Ascending aorta (tissue), 2 donors: ENCODE measurements around the gene KRT1. TPM values are rescaled to one million over a fixed set of nuclear protein-coding genes. Genes with fewer than 3 reads are reported as not detected.
A peak's percentile ranks its signal among the peaks of the same experiment; 100 is the strongest.

Experiments used
- DNase-seq, 2 donors: peaks; one replicate each; pipeline ENCODE4 v3.0.0-alpha.2; 2019; ENCODE audit warnings: low spot score in 2 of 2
- H3K27ac ChIP-seq, 2 donors: fragments of 200-600 bp; sonication (generic); one replicate each; pipeline ENCODE4 v1.5.1; 2016 to 2017; ENCODE audit warnings: mild to moderate bottlenecking in 1 of 2
- H3K27me3 ChIP-seq: fragments of 200-600 bp; sonication (generic); one replicate; pipeline ENCODE4 v1.5.1; 2017
- H3K36me3 ChIP-seq, 2 donors: fragments of 200-600 bp; sonication (generic); one replicate each; pipeline ENCODE4 v1.5.1; 2016
- H3K4me1 ChIP-seq, 2 donors: fragments of 200-600 bp; sonication (generic); one replicate each; pipeline ENCODE4 v1.5.1; 2016 to 2017; ENCODE audit warnings: mild to moderate bottlenecking in 1 of 2
- H3K4me3 ChIP-seq, 2 donors: fragments of 200-600 bp; sonication (generic); one replicate each; pipeline ENCODE4 v1.5.1; 2016 to 2017; ENCODE audit warnings: mild to moderate bottlenecking in 1 of 2
- H3K9me3 ChIP-seq, 2 donors: fragments of 200-600 bp; sonication (generic); one replicate each; pipeline ENCODE4 v1.5.1; 2016
- intact Hi-C: fragments of 100-400 bp; cut with DNase I; formaldehyde crosslinking; loops from one replicate; pipeline ENCODE4 v1.15.1; 2023
- total RNA-seq: library from RNA; depleted of rRNA; stranded (reverse); fragments of >200 nt; gene quantifications from one replicate; pipeline ENCODE4 v1.1.0, GENCODE V29; 2016
- TF ChIP-seq, protein P1 (sequence below), 3 experiments: fragments of 200-600 bp in 2 of 3; fragments of 450-650 bp in 1 of 3; sonication (generic) in 2 of 3; IDR thresholded peaks; one replicate each; pipeline ENCODE4 v1.5.1; 2016 to 2019; ENCODE audit warnings: antibody characterized with exemption in 3 of 3, mild to moderate bottlenecking in 1 of 3, moderate library complexity in 1 of 3

The KRT1 gene
- total RNA-seq, 1 donor from 2014 or later, result not detected

DNA sequence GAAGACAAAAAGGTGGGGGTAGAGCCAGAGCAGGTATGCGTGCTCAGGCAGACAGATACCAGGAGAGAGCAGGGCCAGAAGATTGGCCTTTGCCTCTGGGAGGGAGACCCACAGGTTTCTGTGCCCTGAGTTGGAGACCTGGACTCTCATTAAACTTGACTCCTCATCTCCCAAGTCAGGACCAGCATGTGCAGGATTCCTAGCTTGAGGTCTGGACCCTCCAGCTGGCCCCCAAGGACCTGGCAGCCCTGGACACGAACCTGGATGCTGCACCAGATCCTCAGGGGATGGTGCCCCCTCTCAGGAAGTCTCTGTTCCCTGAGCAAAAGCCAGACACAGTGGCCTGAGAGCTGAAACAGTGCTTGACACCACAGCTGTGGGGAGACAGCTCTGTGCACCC, 51.4 kb downstream of the KRT1 start:
- Histone ChIP-seq H3K27ac (no peak overlapping the region), H3K36me3 (no peaks in the 10 kb centered on the region), H3K27me3 (no peaks in the 10 kb centered on the region), H3K9me3 (peaks cover 0 to 4% of the 10 kb centered on the region in 2 donors), H3K4me3 (no peak overlapping the region), H3K4me1 (no peaks in the 10 kb centered on the region)
- TF ChIP-seq, protein P1, sequence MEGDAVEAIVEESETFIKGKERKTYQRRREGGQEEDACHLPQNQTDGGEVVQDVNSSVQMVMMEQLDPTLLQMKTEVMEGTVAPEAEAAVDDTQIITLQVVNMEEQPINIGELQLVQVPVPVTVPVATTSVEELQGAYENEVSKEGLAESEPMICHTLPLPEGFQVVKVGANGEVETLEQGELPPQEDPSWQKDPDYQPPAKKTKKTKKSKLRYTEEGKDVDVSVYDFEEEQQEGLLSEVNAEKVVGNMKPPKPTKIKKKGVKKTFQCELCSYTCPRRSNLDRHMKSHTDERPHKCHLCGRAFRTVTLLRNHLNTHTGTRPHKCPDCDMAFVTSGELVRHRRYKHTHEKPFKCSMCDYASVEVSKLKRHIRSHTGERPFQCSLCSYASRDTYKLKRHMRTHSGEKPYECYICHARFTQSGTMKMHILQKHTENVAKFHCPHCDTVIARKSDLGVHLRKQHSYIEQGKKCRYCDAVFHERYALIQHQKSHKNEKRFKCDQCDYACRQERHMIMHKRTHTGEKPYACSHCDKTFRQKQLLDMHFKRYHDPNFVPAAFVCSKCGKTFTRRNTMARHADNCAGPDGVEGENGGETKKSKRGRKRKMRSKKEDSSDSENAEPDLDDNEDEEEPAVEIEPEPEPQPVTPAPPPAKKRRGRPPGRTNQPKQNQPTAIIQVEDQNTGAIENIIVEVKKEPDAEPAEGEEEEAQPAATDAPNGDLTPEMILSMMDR (IDR thresholded peaks at IDR 0.05), result no peak
- DNase-seq, result peak in 1 of 2 donors; percentile 50
- intact Hi-C loops, result no loop called here

DNA sequence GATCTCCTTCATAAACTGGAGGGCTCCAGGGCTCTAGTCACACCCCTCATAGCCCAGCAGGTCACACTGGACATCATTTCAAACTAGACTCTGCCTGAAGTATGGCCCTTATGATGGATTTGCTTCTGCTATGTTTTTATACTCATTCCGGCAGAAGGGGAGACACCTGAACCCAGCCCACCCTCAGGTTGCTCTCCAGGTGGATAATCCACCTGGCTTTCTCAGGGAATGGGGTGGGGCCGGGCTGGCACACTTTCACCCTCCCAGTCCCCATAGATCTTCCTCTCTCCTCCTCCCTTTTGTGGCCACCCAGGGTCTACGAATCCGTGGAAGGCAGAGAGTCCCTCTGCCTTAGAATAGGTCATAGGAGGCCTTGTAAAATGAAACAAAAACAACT, 52.1 kb downstream of the KRT1 start:
- TF ChIP-seq, protein P1 (IDR thresholded peaks at IDR 0.05), result no peak
- H3K4me1 ChIP-seq, result no peaks in the 10 kb centered on the region
- no peaks in the 10 kb centered on the region for H3K36me3 ChIP-seq
- intact Hi-C loops, result no loop called here
- no peak overlapping the region for H3K27ac ChIP-seq
- no peaks in the 10 kb centered on the region for H3K27me3 ChIP-seq
- peaks cover 0 to 4% of the 10 kb centered on the region in 2 donors for H3K9me3 ChIP-seq
- no peak overlapping the region for H3K4me3 ChIP-seq
- DNase-seq, result no peak

DNA sequence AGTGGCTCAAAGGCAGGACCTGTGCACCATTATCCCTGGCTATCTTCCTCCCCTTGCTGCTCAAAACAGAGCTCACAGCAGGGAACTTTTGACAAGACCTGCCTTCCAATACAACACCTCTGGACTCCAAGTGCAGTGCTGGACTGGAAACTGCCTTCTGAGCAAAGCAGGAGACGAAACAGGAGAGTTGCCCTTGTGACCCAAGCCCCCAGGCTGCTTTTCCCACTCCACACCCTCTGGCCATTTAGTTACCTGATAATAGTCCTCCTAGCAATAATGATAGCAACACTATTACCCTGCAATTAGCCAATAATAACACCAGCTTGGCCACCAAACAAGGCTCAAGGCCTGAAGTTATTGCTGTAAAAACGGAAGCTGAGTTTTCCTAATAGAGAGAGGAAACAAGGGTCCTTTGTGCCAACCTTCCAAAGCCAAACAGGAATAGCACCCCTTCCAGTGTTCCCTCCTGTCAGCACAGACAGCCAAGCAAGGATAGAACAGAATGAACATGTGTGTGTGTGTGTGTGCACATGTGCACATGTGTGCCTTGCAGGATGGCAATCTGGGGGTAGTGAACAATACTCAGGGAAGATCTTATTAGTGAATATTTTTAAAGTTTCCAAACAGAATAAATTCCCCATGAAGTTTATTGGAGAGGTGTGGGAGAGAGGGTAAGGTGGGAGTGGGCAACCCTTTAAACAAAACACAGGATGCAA, 52.7 kb downstream of the KRT1 start:
- Histone ChIP-seq H3K27me3 (no peaks in the 10 kb centered on the region), H3K4me1 (no peaks in the 10 kb centered on the region), H3K9me3 (peaks cover 0 to 4% of the 10 kb centered on the region in 2 donors), H3K27ac (no peak overlapping the region), H3K4me3 (no peak overlapping the region), H3K36me3 (no peaks in the 10 kb centered on the region)
- intact Hi-C loops, result no loop called here
- DNase-seq, result peak in 1 of 2 donors; percentile 28
- TF ChIP-seq, protein P1 (IDR thresholded peaks at IDR 0.05), result no peak

Other genes starting within 250 kb of the KRT1 start
- gene KRT75, start 246.0 kb downstream of the KRT1 start, total RNA-seq, result not detected
- 0.32 TPM for gene KRT6B, start 228.3 kb downstream of the KRT1 start, total RNA-seq
- gene KRT6C, start 206.6 kb downstream of the KRT1 start, total RNA-seq, result not detected
- 3.4 TPM for gene KRT6A, start 187.2 kb downstream of the KRT1 start, total RNA-seq
- 1.6 TPM for gene KRT5, start 160.0 kb downstream of the KRT1 start, total RNA-seq
- not detected for gene KRT71, start 127.3 kb downstream of the KRT1 start, total RNA-seq
- gene KRT74, start 106.6 kb downstream of the KRT1 start, total RNA-seq, result not detected
- not detected for gene KRT72, start 78.9 kb downstream of the KRT1 start, total RNA-seq
- not detected for gene KRT73, start 61.8 kb downstream of the KRT1 start, total RNA-seq
- gene KRT2, start 28.2 kb downstream of the KRT1 start, total RNA-seq, result not detected
- gene KRT77, start 23.1 kb upstream of the KRT1 start, total RNA-seq, result not detected
- not detected for gene KRT76, start 96.9 kb upstream of the KRT1 start, total RNA-seq
- gene KRT3, start 115.7 kb upstream of the KRT1 start, total RNA-seq, result not detected
- not detected for gene KRT4, start 133.7 kb upstream of the KRT1 start, total RNA-seq
- gene KRT79, start 153.9 kb upstream of the KRT1 start, total RNA-seq, result not detected
- not detected for gene KRT78, start 168.6 kb upstream of the KRT1 start, total RNA-seq
- gene KRT8, start 224.7 kb upstream of the KRT1 start, total RNA-seq, result 54.3 TPM